Hindlimb muscle (tissue), 1 donor: ENCODE data around the gene ECHS1. TPM values are rescaled to one million over a fixed set of nuclear protein-coding genes. Genes with fewer than 3 reads are reported as not detected.
A peak's percentile ranks its signal among the peaks of the same experiment; 100 is the strongest.
"Not testable (repeated sequence)": the region's sequence is repeated elsewhere in the genome, so short reads cannot be mapped to it uniquely, and the experiment has no call there.

Experiments used
- DNase-seq: peaks from one replicate; pipeline ENCODE4 v3.0.0-alpha.2; 2013
- polyA plus RNA-seq: library from polyadenylated mRNA; unstranded; fragments of 120-200 nt; gene quantifications from one replicate; pipeline ENCODE4 v1.2.1, GENCODE V29; 2013; ENCODE audit not compliant: insufficient read length

ECHS1 gene
- polyA plus RNA-seq, 1 donor: 152 TPM

DNA sequence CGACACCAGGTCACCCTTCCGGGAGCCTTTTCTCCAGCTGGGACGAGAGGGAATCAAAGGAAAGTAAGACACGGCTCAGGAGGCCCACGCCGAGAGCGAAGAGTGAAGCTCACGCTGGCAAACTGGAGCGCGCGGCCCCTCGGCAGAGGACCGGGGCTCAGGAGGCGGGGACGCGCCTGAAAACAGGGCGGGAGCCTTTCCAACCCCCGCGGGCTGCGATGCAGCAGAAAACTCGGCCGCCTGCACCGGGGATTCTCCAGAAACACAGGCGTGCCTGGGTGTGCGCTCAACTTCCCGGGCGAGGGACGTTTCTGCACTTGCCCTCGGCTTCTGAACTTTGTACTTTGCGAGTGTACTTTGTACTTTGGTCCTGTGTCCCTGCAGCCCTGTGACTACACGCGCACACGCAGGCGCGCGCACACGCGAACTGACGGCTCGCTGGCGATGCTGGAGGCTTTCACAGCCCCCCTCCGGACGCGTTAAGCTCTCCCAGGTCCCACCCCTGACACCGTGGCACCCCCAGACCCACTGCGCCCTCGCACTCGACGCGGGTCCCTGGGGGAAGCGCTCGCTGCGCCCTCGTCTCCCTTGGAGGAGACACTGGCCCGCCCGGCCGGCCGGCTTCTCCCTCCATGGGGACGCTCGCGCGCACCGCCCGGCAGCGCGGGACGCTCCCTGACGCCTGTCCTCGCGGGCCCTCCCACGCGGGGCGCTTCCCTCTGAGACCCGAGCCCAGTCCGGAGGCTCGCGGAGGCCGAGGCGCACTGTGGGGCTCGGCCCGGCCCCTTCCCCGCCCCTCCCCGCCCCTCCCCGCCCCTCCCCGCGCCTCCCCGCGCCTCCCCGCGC, 5.3 kb upstream of the ECHS1 start:
- peak; percentile 68 for DNase-seq

DNA sequence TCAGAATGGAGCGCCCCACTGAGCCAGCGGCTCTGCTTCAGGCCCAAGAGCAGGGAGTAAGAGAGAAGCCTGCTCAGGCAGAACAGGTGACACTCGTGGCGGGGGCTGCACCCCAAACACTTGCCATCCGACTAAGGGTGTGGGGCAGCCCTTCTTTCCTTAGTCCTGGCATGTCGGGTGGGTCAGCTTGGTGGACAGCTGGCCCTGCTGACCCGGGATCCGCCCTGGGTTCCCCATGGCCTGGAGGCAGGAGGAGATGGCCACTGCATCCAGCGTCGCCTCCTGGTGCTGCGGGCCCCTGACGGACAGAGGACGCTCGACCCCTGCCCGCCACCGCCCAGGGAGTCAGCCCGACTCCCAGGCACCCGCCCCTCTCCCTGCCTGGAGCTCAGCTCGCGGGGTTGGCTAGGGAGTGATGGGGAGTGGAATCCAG, 4.7 kb upstream of the ECHS1 start:
- DNase-seq: no peak

DNA sequence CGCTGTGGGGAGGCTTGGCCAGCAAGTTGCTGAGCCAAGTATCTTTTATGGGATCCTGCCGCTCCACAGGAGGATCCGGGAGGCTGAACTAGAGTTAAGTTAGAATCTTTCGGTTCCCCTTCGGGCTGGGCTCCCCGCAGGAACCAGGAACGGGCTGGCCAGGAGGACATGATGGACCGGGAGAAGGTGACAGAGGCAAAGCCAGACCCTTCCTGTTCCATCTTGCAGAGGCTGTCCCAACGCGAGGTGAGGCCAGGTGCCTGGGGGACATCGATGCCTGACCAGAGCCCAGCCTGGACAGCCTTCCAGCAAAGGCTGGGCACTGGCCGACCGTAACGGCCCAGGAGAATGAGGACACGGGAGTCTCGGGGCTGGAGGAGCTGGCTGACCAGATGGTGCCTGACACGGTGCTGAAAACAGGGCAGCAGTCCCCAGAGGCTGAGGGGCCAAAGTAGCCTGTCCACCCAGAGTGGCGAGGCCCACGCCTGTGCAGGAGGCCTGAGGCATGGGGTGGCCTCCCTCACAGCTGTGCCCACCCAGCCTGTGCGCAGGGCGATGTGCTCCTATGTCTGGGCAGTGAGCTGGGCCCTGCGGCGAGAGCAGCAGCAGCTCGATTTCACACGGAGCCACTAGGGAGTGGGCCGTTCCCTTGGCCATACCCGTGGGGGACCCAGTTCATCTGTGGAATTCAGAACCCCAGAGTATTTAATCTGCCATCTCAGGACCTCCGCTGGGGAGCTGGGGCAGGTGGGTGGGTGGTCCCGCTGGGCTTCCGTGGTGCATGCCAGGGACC, 4.1 kb upstream of the ECHS1 start:
- DNase-seq: no peak

- DNase-seq: not testable (repeated sequence)
Measured at GRCh38 chr10:133376183-133376582, 3.0 kb upstream of the ECHS1 start.

GRCh38 chr10:133375357-133376115, 2.4 kb upstream of the ECHS1 start:
- no peak for DNase-seq

- DNase-seq: no peak
Measured at GRCh38 chr10:133372507-133372906, 647 bp downstream of the ECHS1 start.

GRCh38 chr10:133370030-133370786, 2.9 kb downstream of the ECHS1 start:
- DNase-seq: no peak

- no peak for DNase-seq
Measured at GRCh38 chr10:133368153-133368552, 5.0 kb downstream of the ECHS1 start.

DNA sequence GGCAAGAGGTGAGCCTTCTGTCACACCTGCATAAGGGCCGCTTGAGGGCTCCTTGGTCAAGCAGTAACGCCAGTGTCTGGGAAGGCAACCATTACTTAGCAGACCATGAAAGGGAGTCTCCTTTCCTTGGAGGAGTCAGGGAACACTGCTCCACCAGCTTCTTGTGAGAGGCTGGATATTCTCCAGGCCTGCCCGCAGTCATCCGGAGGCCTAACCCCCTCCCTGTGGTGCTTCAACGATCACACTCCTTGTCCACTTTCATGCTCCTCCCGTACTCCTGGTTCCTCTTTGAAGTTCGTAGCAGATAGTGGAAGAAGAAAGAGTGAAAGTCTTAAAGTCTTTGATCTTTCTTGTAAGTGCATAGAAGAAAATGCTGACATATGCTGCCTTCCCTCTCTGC, 5.7 kb downstream of the ECHS1 start:
- not testable (repeated sequence) for DNase-seq

GRCh38 chr10:133366751-133367150, 6.4 kb downstream of the ECHS1 start:
- no peak for DNase-seq

GRCh38 chr10:133366130-133366478, 7.0 kb downstream of the ECHS1 start:
- DNase-seq: no peak

DNA sequence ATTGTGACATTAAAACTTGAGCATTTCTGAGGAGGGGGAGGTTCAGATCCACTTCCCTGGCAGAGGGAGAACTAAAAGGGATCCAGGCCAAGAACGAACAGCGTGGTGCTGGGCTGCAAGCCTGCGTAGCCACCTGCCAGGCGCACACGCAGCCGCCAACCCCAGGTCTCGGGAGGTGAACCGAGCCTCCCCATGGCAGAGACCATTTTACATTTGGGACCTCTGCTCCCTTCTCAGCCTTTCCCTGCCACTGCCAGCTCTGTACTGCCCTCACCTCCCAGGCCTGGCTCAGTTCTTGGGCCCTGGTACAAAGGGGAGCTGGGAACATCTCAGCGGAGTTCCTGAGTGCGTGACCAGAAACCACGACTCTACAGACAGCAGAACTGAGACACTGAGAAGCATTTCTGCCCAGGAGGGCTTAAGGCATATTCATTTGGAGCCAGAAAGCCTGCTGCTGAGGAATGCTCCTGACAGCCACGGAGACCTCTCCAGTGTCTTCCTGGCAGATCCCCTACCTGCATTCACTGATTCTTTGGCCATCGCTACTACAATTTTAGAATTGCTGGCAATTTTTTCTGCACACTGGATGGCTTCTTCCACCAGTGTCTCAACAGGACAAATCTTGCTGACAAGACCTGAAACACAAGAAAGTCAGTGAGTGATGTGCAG, 7.6 kb downstream of the ECHS1 start:
- no peak for DNase-seq

GRCh38 chr10:133364645-133365431, 8.3 kb downstream of the ECHS1 start:
- no peak for DNase-seq

- DNase-seq: no peak
Measured at GRCh38 chr10:133362846-133363245, 10.3 kb downstream of the ECHS1 start.

- no peak for DNase-seq
Measured at GRCh38 chr10:133361773-133362441, 11.2 kb downstream of the ECHS1 start.

- no peak for DNase-seq
Measured at GRCh38 chr10:133361227-133361626, 11.9 kb downstream of the ECHS1 start.

DNA sequence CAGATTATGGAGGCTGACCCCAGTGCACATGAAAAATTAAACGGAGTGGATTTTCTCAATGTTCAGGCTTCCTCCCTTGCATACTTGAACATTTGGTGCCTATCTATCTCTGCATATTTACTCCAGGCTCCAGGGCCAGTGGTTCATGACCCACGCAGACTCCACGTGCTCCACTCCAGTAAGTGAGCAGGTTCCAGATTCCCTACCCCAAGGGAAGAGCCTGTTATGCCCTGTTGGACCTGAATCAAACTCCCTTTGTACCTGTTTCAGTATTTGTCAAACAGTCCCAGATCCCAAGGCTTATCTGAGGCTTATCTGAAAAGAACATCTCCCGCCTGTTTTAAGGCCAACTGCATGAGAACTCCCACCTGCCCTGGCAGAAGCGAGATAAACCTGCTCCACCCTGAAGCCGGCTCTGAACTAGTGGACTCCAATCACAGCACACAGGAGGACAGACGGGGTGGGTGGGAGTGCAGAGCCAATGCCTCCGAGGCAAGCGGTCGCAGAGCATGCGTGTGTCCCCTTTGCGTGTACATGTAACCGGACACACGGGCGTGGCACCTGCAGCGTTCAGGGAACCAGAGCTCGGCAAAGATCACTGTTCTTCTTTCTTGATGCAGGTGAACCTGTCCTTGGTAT, 13.1 kb downstream of the ECHS1 start:
- DNase-seq: no peak

- DNase-seq: no peak
Measured at GRCh38 chr10:133359554-133359971, 13.6 kb downstream of the ECHS1 start.

GRCh38 chr10:133358925-133359310, 14.2 kb downstream of the ECHS1 start:
- no peak for DNase-seq
